B cell (primary cell): ENCODE results near the gene TBRG4.

Source experiments
- EZH2 ChIP-seq: IDR thresholded peaks from 2 replicates; pipeline ENCODE4 v1.6.1; 2012; ENCODE audit warnings: borderline replicate concordance, low read depth, mild to moderate bottlenecking, moderate library complexity, low read length; ENCODE audit not compliant: insufficient read depth, poor library complexity, severe bottlenecking
- TF ChIP-seq, protein P1 (sequence below): fragments of 200-600 bp; IDR thresholded peaks from one replicate; pipeline ENCODE4 v1.8.0; 2022; ENCODE audit warnings: antibody characterized with exemption, mild to moderate bottlenecking

DNA sequence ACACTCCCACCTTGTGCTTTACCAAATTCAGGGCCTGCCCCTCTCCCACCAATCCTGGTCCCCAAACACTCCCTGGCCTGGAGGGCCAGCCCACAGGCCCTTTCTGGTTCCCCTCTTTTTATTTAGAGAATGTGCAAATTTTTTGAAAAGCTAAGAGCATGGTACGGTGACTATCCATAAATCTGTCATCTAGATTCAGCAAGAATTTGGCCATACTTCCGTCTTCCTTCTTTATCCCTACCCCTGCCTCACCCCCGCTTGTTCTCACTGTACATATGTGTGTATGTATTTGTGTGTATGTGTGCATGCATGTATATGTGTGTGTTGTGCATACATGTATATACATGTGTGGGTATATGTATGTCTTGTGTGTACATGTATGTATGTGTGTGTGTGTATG lies 8.1 kb upstream of the TBRG4 start:
- TF ChIP-seq, protein P1, sequence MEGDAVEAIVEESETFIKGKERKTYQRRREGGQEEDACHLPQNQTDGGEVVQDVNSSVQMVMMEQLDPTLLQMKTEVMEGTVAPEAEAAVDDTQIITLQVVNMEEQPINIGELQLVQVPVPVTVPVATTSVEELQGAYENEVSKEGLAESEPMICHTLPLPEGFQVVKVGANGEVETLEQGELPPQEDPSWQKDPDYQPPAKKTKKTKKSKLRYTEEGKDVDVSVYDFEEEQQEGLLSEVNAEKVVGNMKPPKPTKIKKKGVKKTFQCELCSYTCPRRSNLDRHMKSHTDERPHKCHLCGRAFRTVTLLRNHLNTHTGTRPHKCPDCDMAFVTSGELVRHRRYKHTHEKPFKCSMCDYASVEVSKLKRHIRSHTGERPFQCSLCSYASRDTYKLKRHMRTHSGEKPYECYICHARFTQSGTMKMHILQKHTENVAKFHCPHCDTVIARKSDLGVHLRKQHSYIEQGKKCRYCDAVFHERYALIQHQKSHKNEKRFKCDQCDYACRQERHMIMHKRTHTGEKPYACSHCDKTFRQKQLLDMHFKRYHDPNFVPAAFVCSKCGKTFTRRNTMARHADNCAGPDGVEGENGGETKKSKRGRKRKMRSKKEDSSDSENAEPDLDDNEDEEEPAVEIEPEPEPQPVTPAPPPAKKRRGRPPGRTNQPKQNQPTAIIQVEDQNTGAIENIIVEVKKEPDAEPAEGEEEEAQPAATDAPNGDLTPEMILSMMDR, result no peak
- no peak for TF ChIP-seq EZH2
